Limb (tissue), 2 donors: Measurements from ENCODE around the gene RHOD.

ENCODE experiments used
- DNase-seq, 2 donors: peaks; one replicate each; pipeline ENCODE4 v3.0.0-alpha.2; 2016; ENCODE audit errors: extremely low spot score in 2 of 2

RHOD gene

GRCh38 chr11:67031791-67032561, 24.7 kb upstream of the RHOD start:
- DNase-seq = no peak

- no peak for DNase-seq
Observed at GRCh38 chr11:67032830-67033551, 23.7 kb upstream of the RHOD start.

GRCh38 chr11:67033661-67034166, 22.9 kb upstream of the RHOD start:
- no peak for DNase-seq

- DNase-seq = no peak
Observed at GRCh38 chr11:67034350-67034749, 22.3 kb upstream of the RHOD start.

- DNase-seq = no peak
Observed at GRCh38 chr11:67040147-67040546, 16.5 kb upstream of the RHOD start.

- DNase-seq = no peak
Observed at GRCh38 chr11:67041602-67042001, 15.0 kb upstream of the RHOD start.

- DNase-seq = no peak
Observed at GRCh38 chr11:67043572-67044349, 12.9 kb upstream of the RHOD start.

- DNase-seq = no peak
Observed at GRCh38 chr11:67044496-67044895, 12.2 kb upstream of the RHOD start.

- no peak for DNase-seq
Observed at GRCh38 chr11:67045314-67045713, 11.3 kb upstream of the RHOD start.

GRCh38 chr11:67048515-67049130, 8.0 kb upstream of the RHOD start:
- DNase-seq = no peak

GRCh38 chr11:67050139-67050538, 6.5 kb upstream of the RHOD start:
- DNase-seq = no peak

- no peak for DNase-seq
Observed at GRCh38 chr11:67051180-67051893, 5.3 kb upstream of the RHOD start.

GRCh38 chr11:67051945-67052488, 4.6 kb upstream of the RHOD start:
- DNase-seq = no peak

- no peak for DNase-seq
Observed at GRCh38 chr11:67052891-67053290, 3.8 kb upstream of the RHOD start.

GRCh38 chr11:67053896-67054329, 2.7 kb upstream of the RHOD start:
- DNase-seq = peak; percentile 32 to 77

- no peak for DNase-seq
Observed at GRCh38 chr11:67054346-67054835, 2.3 kb upstream of the RHOD start.

- peak in 1 of 2 donors; percentile 57 for DNase-seq
Observed at GRCh38 chr11:67054836-67055523, 1.7 kb upstream of the RHOD start.

- DNase-seq = no peak
Observed at GRCh38 chr11:67055812-67056211, 835 bp upstream of the RHOD start.

- no peak for DNase-seq
Observed at GRCh38 chr11:67057205-67057672, 592 bp downstream of the RHOD start.

GRCh38 chr11:67058506-67058905, 1.9 kb downstream of the RHOD start:
- no peak for DNase-seq
